Activated T-cell treated with anti-CD3 and anti-CD28 coated beads for 48 hours (primary cell): ENCODE data around the gene RPRD2.
A peak's percentile ranks its signal among the peaks of the same experiment; 100 is the strongest.

Experiments
- DNase-seq: peaks from one replicate; pipeline ENCODE4 v3.0.0-alpha.2; 2020; ENCODE audit warnings: low read depth

RPRD2 gene

DNA sequence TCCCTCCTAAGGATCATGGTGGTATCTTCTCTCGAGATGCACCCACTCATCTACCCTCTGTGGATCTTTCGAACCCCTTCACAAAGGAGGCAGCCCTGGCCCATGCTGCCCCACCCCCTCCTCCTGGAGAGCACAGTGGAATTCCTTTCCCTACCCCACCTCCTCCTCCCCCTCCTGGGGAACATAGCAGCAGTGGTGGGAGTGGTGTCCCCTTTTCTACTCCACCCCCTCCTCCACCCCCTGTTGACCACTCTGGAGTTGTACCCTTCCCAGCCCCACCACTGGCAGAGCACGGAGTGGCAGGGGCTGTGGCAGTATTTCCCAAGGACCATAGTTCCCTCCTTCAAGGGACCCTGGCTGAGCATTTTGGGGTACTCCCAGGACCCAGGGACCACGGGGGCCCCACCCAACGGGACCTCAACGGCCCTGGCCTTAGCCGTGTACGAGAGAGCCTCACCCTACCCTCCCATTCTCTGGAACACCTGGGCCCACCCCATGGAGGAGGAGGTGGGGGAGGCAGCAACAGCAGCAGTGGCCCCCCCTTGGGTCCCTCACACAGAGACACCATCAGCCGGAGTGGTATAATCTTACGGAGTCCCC lies 108.8 kb downstream of the RPRD2 start:
- DNase-seq, result no peak

GRCh38 chr1:150473659-150474058 lies 109.7 kb downstream of the RPRD2 start:
- DNase-seq, result no peak

- no peak for DNase-seq
These were observed 110.9 kb downstream of the RPRD2 start for GRCh38 chr1:150474869-150475268.

DNA sequence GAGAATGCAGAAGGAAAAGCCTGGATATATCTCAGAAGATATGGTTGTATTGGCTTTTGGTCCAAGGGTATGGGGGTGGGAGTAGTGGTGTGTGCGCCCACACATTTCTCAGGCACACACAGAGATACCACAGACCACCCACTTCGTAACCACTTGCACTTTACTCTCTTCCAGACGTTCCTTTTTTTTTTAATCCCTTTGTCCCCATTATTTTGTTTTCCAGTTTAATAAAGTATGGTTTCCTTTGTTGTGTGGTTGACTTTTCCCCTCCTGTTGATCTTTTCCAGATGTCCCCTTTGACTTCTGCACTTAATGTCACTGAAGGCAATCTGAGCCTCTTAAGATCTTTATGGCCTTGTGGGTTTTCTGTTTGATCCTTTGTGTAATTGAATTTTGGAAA lies 112.8 kb downstream of the RPRD2 start:
- no peak for DNase-seq

DNA sequence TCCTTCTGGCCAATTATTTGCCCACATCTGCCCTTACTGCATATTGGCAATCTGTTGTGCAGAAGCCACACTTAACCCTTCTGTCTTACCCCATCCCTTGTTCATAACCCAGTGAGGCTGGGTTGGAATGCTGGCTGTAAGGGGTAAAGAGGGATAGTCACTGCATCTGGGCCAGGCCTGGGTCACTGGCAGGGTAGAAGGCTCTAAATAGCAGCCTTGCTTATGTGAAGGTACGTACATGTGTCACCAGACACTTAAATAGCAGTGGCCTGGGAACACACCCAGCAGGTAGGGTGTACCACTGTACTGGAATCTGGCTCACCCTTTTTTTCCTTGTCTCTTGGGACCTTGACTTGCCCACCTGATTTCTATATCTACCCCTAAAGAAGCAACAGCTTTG lies 113.4 kb downstream of the RPRD2 start:
- DNase-seq, result no peak

DNA sequence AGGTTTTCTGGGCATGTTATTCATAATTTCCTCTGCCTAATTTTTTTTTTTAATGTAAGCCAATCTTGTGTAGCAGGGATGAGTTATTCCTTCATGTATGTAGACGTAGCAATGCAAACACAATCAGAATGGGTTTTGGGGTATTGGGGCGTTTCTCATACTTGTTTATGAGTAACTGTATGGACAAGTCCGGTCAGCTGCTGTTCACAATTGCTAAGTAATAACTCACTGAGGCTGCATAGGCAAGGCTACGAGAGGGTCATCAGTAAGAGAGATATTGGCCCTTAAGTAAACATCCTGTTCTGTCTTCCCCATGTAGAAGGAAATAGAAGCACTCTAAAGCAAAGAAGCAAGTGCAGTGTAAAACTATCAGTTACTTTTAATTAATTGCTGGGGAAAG lies 113.8 kb downstream of the RPRD2 start:
- DNase-seq, result no peak

GRCh38 chr1:150479370-150479769 lies 115.4 kb downstream of the RPRD2 start:
- DNase-seq, result no peak

DNA sequence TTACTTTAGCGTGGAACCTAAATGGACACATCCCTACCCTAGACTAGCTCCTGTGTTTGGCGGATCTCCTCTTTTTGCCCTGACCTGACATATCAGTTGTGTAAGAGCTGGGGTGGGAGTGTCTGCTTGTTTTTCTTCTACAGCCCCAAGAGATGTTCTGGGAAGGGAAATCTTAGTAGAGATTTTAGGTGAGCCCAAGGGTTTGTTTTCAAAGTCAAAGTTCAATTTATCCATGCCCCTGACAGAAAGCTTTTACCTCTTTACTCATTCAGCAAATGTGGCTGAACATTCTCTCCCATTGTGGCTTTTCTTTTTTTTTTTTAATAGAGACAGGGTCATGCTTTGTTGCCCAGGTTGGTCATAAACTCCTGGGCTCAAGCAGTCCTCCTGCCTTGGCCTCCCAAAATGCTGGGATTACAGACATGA lies 116.0 kb downstream of the RPRD2 start:
- no peak for DNase-seq

GRCh38 chr1:150484431-150484830 lies 120.5 kb downstream of the RPRD2 start:
- no peak for DNase-seq

- no peak for DNase-seq
These were observed 120.9 kb downstream of the RPRD2 start for GRCh38 chr1:150484861-150485260.

GRCh38 chr1:150486966-150487762 lies 123.2 kb downstream of the RPRD2 start, which contains the start of gene TARS2:
Gene TARS2, plus strand, starts transcription at chr1:150487419. Its CDS starts 32 bp downstream, at chr1:150487451.
- peak; percentile 90 for DNase-seq

- no peak for DNase-seq
These were observed 123.8 kb downstream of the RPRD2 start for GRCh38 chr1:150487763-150488115.

- DNase-seq, result no peak
These were observed 129.2 kb downstream of the RPRD2 start for GRCh38 chr1:150493175-150493574.

DNA sequence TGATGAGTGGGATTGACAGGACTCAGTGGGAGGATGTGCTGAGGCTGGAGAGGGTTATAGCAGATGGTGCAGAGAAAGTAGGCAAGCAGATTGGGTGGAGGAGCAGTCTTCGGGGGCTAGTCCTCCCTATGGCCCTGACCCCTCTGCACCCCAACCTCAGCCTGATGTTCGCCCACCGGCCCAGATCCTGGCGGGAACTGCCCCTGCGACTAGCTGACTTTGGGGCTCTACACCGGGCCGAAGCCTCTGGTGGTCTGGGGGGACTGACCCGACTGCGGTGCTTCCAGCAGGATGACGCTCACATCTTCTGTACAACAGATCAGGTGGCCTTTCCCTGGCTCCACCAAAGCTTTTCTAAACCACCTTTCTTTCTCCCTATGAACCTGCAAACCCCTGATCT lies 134.4 kb downstream of the RPRD2 start:
- no peak for DNase-seq

GRCh38 chr1:150505431-150505830 lies 141.5 kb downstream of the RPRD2 start:
- DNase-seq, result no peak

DNA sequence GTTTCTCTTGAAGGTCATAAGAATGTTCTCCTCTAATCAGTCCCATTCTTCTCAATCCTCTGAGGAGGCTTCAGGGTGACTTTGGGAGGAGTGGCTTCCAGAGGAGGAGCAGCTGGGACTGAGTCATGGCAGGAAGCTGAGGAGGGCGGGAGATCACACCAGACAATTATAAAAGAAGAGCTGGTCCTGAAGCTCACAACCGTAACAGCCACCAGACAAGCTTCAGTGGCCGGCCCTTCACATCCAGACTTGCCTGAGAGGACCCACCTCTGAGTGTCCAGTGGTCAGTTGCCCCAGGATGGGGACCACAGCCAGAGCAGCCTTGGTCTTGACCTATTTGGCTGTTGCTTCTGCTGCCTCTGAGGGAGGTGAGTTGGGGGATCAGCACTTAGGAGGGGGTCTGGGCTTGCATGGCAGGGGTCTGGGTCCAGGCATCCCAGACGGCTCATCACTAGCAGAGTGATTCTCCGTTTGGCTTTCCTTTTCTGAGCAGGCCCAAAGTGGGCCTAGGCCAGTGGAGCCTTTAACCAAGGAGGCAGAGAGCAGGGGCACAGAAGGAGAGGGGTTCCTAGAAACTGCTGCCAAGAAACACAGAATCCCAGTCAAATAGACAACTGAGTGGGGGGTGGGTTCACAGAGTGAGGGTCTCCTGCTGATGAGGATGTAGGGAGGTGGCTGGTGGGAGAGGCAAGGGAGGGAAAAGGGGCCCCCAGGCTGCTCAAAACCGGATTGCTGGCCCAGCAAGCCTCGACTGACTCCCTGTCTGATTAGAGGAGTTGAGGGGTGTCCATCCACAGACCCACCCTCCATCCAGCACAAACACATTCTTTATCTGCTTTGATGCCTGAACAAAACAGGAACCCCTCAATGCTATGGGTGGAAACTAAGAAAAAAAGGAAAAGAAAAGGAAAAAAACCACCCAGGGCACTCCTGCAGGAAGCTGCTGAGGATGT lies 144.2 kb downstream of the RPRD2 start, which contains the start of gene ECM1:
Gene ECM1 (plus strand): TSS at position 198 of the 953 bp plus-strand sequence. CDS start 101 bp downstream, at position 299.
- DNase-seq, result no peak

- no peak for DNase-seq
These were observed 145.0 kb downstream of the RPRD2 start for GRCh38 chr1:150508982-150509381.

DNA sequence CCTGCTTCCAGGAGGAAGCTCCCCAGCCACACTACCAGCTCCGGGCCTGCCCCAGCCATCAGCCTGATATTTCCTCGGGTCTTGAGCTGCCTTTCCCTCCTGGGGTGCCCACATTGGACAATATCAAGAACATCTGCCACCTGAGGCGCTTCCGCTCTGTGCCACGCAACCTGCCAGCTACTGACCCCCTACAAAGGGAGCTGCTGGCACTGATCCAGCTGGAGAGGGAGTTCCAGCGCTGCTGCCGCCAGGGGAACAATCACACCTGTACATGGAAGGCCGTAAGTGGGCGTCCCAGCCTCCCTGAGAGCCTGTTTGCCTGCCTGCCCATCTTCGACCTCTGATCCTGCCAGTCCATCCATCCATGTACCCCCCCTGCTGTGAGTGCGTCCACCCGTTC lies 147.6 kb downstream of the RPRD2 start:
- DNase-seq, result no peak

GRCh38 chr1:150511985-150512660 lies 148.2 kb downstream of the RPRD2 start:
- no peak for DNase-seq

DNA sequence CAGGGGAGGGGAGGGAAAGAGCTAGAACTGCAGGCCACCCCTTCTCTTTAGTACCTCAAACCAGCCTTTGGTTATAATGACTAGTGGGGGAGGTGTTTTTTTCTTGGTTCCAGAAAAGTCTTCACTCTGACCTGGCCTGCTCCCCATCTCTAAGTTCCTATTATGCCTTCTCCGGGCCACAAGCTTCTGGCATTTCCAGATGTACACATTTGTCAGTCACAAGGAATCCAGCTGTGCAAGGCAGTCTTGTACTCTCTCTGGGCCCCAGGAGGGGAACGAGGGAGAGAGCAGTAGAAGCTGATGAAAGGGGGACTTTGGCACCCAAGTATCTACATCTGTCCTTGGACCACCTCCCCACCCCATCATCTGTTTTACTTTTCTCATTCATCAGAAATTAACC lies 148.9 kb downstream of the RPRD2 start:
- no peak for DNase-seq

DNA sequence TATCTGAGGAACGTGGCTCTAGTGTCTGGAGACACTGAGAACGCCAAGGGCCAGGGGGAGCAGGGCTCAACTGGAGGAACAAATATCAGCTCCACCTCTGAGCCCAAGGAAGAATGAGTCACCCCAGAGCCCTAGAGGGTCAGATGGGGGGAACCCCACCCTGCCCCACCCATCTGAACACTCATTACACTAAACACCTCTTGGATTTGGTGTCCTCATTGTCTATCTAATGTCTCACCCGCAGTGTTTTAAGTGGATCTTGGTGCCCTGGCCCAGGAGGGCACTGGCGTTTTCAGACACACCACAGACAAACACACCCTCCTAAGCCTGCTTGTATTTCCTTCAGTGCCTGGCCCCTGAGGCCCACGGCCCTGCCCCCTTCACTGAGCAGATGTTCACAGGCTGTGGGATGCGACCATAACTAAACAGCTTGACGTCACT lies 149.4 kb downstream of the RPRD2 start:
- DNase-seq, result no peak

- no peak for DNase-seq
These were observed 150.3 kb downstream of the RPRD2 start for GRCh38 chr1:150514260-150514659.
